BJ (cell line): Measurements from ENCODE around the gene PDE7B. TPM values are rescaled to one million over a fixed set of nuclear protein-coding genes. Genes with fewer than 3 reads are reported as not detected.

Experiments
- CTCF ChIA-PET: fragments of 350-600 bp; formaldehyde crosslinking; extraction: SDS; loops from one replicate; lab custom pipeline; 2021; ENCODE audit warnings: antibody characterized with exemption, inconsistent platforms; lab: Yijun Ruan, JAX
- POLR2A ChIA-PET: fragments of 300-600 bp; sonication (Branson Sonifier 250); formaldehyde crosslinking; extraction: SDS; loops from one replicate; lab custom pipeline; 2021; ENCODE audit warnings: antibody characterized with exemption; lab: Charles Lee
- DNase-seq: peaks from one replicate; pipeline ENCODE4 v3.0.0-alpha.2; 2011; ENCODE audit warnings: low read depth
- H3K27me3 ChIP-seq: 2 replicates; pipeline ENCODE4 v1.6.0; 2011; ENCODE audit warnings: low read length; ENCODE audit not compliant: control insufficient read depth, insufficient read depth
- H3K36me3 ChIP-seq: 2 replicates; pipeline ENCODE4 v1.5.1; 2011; ENCODE audit warnings: low read length; ENCODE audit not compliant: control insufficient read depth, insufficient read depth
- H3K4me3 ChIP-seq: 2 replicates; pipeline ENCODE4 v1.5.1; 2011; ENCODE audit warnings: low read depth, mild to moderate bottlenecking, control low read depth, low read length
- CTCF ChIP-seq: IDR thresholded peaks from 2 replicates; pipeline ENCODE4 v1.5.1; 2011; ENCODE audit warnings: low read depth, mild to moderate bottlenecking, control low read depth, inconsistent platforms, low read length, moderate library complexity; ENCODE audit not compliant: insufficient read depth
- polyA plus RNA-seq: library from polyadenylated mRNA; depleted of rRNA; stranded (reverse); fragments of >200 nt; gene quantifications from 2 replicates; pipeline ENCODE4 v1.2.3, GENCODE V29; 2011

PDE7B gene
- polyA plus RNA-seq, 1 experiment: 2.7 TPM

- TF ChIP-seq CTCF: no peak
- H3K4me3 ChIP-seq: no peak overlapping the region
- CTCF ChIA-PET: no interaction called here
- H3K36me3 ChIP-seq: no peaks in the 10 kb centered on the region
- no peak for DNase-seq
- H3K27me3 ChIP-seq: no peaks in the 10 kb centered on the region
- POLR2A ChIA-PET: no interaction called here
Measured at GRCh38 chr6:136161950-136162349, 310.4 kb downstream of the PDE7B start.

- no peak for DNase-seq
- CTCF ChIA-PET: interaction anchor here (0.7 kb wide), 1 partner anchor 24 kb away, joined by 3 read pairs; no protein-coding TSS in a partner anchor
- H3K36me3 ChIP-seq: no peaks in the 10 kb centered on the region
- no peak overlapping the region for H3K4me3 ChIP-seq
- POLR2A ChIA-PET: no interaction called here
- TF ChIP-seq CTCF: no peak
- no peaks in the 10 kb centered on the region for H3K27me3 ChIP-seq
Measured at GRCh38 chr6:136163260-136163659, 311.8 kb downstream of the PDE7B start.

GRCh38 chr6:136166815-136167214 is 315.3 kb downstream of the PDE7B start:
- ChIA-PET CTCF (interaction anchor here (1.6 kb wide), 1 partner anchor 8 kb away, joined by 3 read pairs; no protein-coding TSS in a partner anchor), POLR2A (no interaction called here)
- DNase-seq: no peak
- Histone ChIP-seq H3K4me3 (no peak overlapping the region), H3K36me3 (no peaks in the 10 kb centered on the region), H3K27me3 (no peaks in the 10 kb centered on the region)
- no peak for TF ChIP-seq CTCF

GRCh38 chr6:136169394-136170148 is 318.1 kb downstream of the PDE7B start:
- Histone ChIP-seq H3K36me3 (0 out of 2 replicates have a peak, but pooled peaks cover 1% of the 10 kb centered on the region), H3K27me3 (no peaks in the 10 kb centered on the region), H3K4me3 (no peak overlapping the region)
- no peak for DNase-seq
- no peak for TF ChIP-seq CTCF
- ChIA-PET CTCF (interaction anchor here (0.8 kb wide), 1 partner anchor 18 kb away, joined by 3 read pairs; no protein-coding TSS in a partner anchor), POLR2A (no interaction called here)

- ChIA-PET POLR2A (no interaction called here), CTCF (no interaction called here)
- no peak for TF ChIP-seq CTCF
- H3K27me3 ChIP-seq: no peaks in the 10 kb centered on the region
- no peak overlapping the region for H3K4me3 ChIP-seq
- 0 out of 2 replicates have a peak, but pooled peaks cover 1% of the 10 kb centered on the region for H3K36me3 ChIP-seq
- no peak for DNase-seq
Measured at GRCh38 chr6:136171231-136171630, 319.7 kb downstream of the PDE7B start.
